Osteoblast (primary cell): ENCODE data around the gene CEACAM16. TPM values are rescaled to one million over a fixed set of nuclear protein-coding genes. Genes with fewer than 3 reads are reported as not detected.

Experiments
- DNase-seq: peaks from one replicate; pipeline ENCODE4 v3.0.0; 2011; ENCODE audit warnings: low spot score, mixed read lengths; ENCODE audit not compliant: insufficient read length; ENCODE audit errors: missing footprints
- H2AFZ ChIP-seq: 2 replicates; pipeline ENCODE4 v1.6.0; 2011; ENCODE audit warnings: mild to moderate bottlenecking, low read length
- H3K27ac ChIP-seq: 2 replicates; pipeline ENCODE4 v1.5.1; 2011; ENCODE audit warnings: mild to moderate bottlenecking, low read depth, low read length, moderate library complexity
- H3K27me3 ChIP-seq: 2 replicates; pipeline ENCODE4 v1.6.0; 2012; ENCODE audit warnings: mild to moderate bottlenecking, control low read depth, inconsistent platforms, low read length, moderate library complexity; ENCODE audit not compliant: insufficient read depth
- H3K36me3 ChIP-seq: 2 replicates; pipeline ENCODE4 v1.5.1; 2011; ENCODE audit warnings: mild to moderate bottlenecking, low read length, control low read depth, moderate library complexity; ENCODE audit not compliant: insufficient read depth
- H3K4me1 ChIP-seq: 2 replicates; pipeline ENCODE4 v1.5.1; 2011; ENCODE audit warnings: mild to moderate bottlenecking, low read length, control low read depth, moderate library complexity; ENCODE audit not compliant: insufficient read depth
- H3K4me2 ChIP-seq: 2 replicates; pipeline ENCODE4 v1.6.0; 2011; ENCODE audit warnings: mild to moderate bottlenecking, low read length; ENCODE audit not compliant: insufficient read depth
- H3K4me3 ChIP-seq: fragments of 200-600 bp; sonication (generic); 3 replicates; pipeline ENCODE4 v1.5.1; 2012; ENCODE audit warnings: mild to moderate bottlenecking, low read length, inconsistent platforms; ENCODE audit not compliant: insufficient read depth
- H3K79me2 ChIP-seq: 2 replicates; pipeline ENCODE4 v1.6.0; 2012; ENCODE audit warnings: mild to moderate bottlenecking, low read length, control low read depth, inconsistent platforms; ENCODE audit not compliant: insufficient read depth
- H3K9me3 ChIP-seq: 2 replicates; pipeline ENCODE4 v1.5.1; 2011; ENCODE audit warnings: low read depth, low read length, control low read depth
- H4K20me1 ChIP-seq: 2 replicates; pipeline ENCODE4 v1.6.0; 2012; ENCODE audit warnings: mild to moderate bottlenecking, low read length, control low read depth; ENCODE audit not compliant: insufficient read depth
- CTCF ChIP-seq: IDR thresholded peaks from 2 replicates; pipeline ENCODE4 v1.5.1; 2011; ENCODE audit warnings: mild to moderate bottlenecking, low read depth, low read length, moderate library complexity; ENCODE audit errors: extremely low read depth
- total RNA-seq: library from RNA; depleted of rRNA; stranded (reverse); fragments of >200 nt; gene quantifications from 2 replicates; pipeline ENCODE4 v1.2.3, GENCODE V29; 2012

Gene CEACAM16
- total RNA-seq, 1 donor: not detected

GRCh38 chr19:44700547-44700946 lies 1.6 kb downstream of the CEACAM16 start:
- H3K4me3 ChIP-seq: no peak overlapping the region
- H3K9me3 ChIP-seq: no peaks in the 10 kb centered on the region
- H3K27ac ChIP-seq: no peak overlapping the region
- no peak overlapping the region for H3K4me2 ChIP-seq
- peak; percentile 26 for DNase-seq
- H4K20me1 ChIP-seq: no peaks in the 10 kb centered on the region
- no peaks in the 10 kb centered on the region for H3K4me1 ChIP-seq
- no peaks in the 10 kb centered on the region for H3K36me3 ChIP-seq
- TF ChIP-seq CTCF: no peak
- H3K27me3 ChIP-seq: no peaks in the 10 kb centered on the region
- no peaks in the 10 kb centered on the region for H3K79me2 ChIP-seq
- no peak overlapping the region for H2AFZ ChIP-seq

- no peak overlapping the region for H2AFZ ChIP-seq
- H3K27ac ChIP-seq: no peak overlapping the region
- DNase-seq: peak; percentile 38
- H3K4me2 ChIP-seq: no peak overlapping the region
- no peaks in the 10 kb centered on the region for H3K79me2 ChIP-seq
- no peaks in the 10 kb centered on the region for H4K20me1 ChIP-seq
- no peaks in the 10 kb centered on the region for H3K27me3 ChIP-seq
- H3K36me3 ChIP-seq: no peaks in the 10 kb centered on the region
- no peaks in the 10 kb centered on the region for H3K4me1 ChIP-seq
- no peak overlapping the region for H3K4me3 ChIP-seq
- no peaks in the 10 kb centered on the region for H3K9me3 ChIP-seq
- TF ChIP-seq CTCF: no peak
Measured at GRCh38 chr19:44701228-44701627, 2.3 kb downstream of the CEACAM16 start.

GRCh38 chr19:44702551-44703176 lies 3.7 kb downstream of the CEACAM16 start:
- H3K27me3 ChIP-seq: no peaks in the 10 kb centered on the region
- no peaks in the 10 kb centered on the region for H3K4me1 ChIP-seq
- no peak for TF ChIP-seq CTCF

GRCh38 chr19:44703336-44704078 lies 4.6 kb downstream of the CEACAM16 start:
- no peak overlapping the region for H3K27ac ChIP-seq
- H3K4me2 ChIP-seq: no peak overlapping the region
- H3K4me3 ChIP-seq: no peak overlapping the region
- no peak for TF ChIP-seq CTCF
- H2AFZ ChIP-seq: no peak overlapping the region
- DNase-seq: peak; percentile 69
- no peaks in the 10 kb centered on the region for H4K20me1 ChIP-seq
- H3K36me3 ChIP-seq: no peaks in the 10 kb centered on the region
- no peaks in the 10 kb centered on the region for H3K4me1 ChIP-seq
- no peaks in the 10 kb centered on the region for H3K27me3 ChIP-seq
- no peaks in the 10 kb centered on the region for H3K79me2 ChIP-seq
- H3K9me3 ChIP-seq: no peaks in the 10 kb centered on the region

More at GRCh38 chr19:44702551-44703176, 3.7 kb downstream of the CEACAM16 start:
- peak; percentile 43 for DNase-seq
- H3K9me3 ChIP-seq: no peaks in the 10 kb centered on the region
- H3K4me3 ChIP-seq: no peak overlapping the region
- no peak overlapping the region for H3K4me2 ChIP-seq
- no peaks in the 10 kb centered on the region for H3K36me3 ChIP-seq
- no peaks in the 10 kb centered on the region for H4K20me1 ChIP-seq
- no peak overlapping the region for H3K27ac ChIP-seq
- H3K79me2 ChIP-seq: no peaks in the 10 kb centered on the region
- H2AFZ ChIP-seq: no peak overlapping the region
